GM21825 (cell line): ENCODE results near the gene USP53.
"Not testable (repeated sequence)": the region's sequence is repeated elsewhere in the genome, so short reads cannot be mapped to it uniquely, and the experiment has no call there.

Source experiments
- ATAC-seq: cut with Tn5 transposase; IDR thresholded peaks from one replicate; pipeline ENCODE4 v1.9.1; 2021; ENCODE audit warnings: mild to moderate bottlenecking, moderate library complexity; ENCODE audit not compliant: unreplicated experiment

Gene USP53

GRCh38 chr4:119313237-119313636 lies 100.7 kb downstream of the USP53 start:
- no peak for ATAC-seq

- ATAC-seq: peak; percentile 76
Measured at GRCh38 chr4:119314356-119314755, 101.8 kb downstream of the USP53 start.

- ATAC-seq: no peak
Measured at GRCh38 chr4:119315036-119315435, 102.5 kb downstream of the USP53 start.

- no peak for ATAC-seq
Measured at GRCh38 chr4:119317990-119318389, 105.5 kb downstream of the USP53 start.

GRCh38 chr4:119321921-119322687 lies 109.6 kb downstream of the USP53 start, which contains the start of gene FABP2:
Gene FABP2, minus strand, starts transcription at chr4:119322138. Its CDS starts 36 bp downstream, at chr4:119322102.
- ATAC-seq: no peak

- ATAC-seq: no peak
Measured at GRCh38 chr4:119328695-119329094, 116.2 kb downstream of the USP53 start.

GRCh38 chr4:119329835-119330620 lies 117.5 kb downstream of the USP53 start:
- no peak for ATAC-seq

GRCh38 chr4:119336332-119336979 lies 123.9 kb downstream of the USP53 start:
- ATAC-seq: not testable (repeated sequence)

- ATAC-seq: no peak
Measured at GRCh38 chr4:119337010-119337409, 124.5 kb downstream of the USP53 start.

- ATAC-seq: not testable (repeated sequence)
Measured at GRCh38 chr4:119339895-119340294, 127.4 kb downstream of the USP53 start.

GRCh38 chr4:119343293-119343692 lies 130.8 kb downstream of the USP53 start:
- not testable (repeated sequence) for ATAC-seq
